HL-60 (cell line): Measurements from ENCODE around the gene MYO10.

Source experiments
- DNase-seq, 2 experiments: peaks; one replicate each; pipeline ENCODE4 v3.0.0-alpha.2; 2010 to 2020; ENCODE audit warnings: low read depth in 1 of 2, low spot score in 1 of 2
- H3K27ac ChIP-seq: fragments of 250-450 bp; sonication (Bioruptor Pico); replicated peaks from 2 replicates; pipeline ENCODE4 v1.5.1; 2020; ENCODE audit warnings: mild to moderate bottlenecking, moderate library complexity
- H3K27me3 ChIP-seq: fragments of 250-450 bp; sonication (Bioruptor Pico); 2 replicates; pipeline ENCODE4 v1.5.1; 2021; ENCODE audit warnings: mild to moderate bottlenecking, moderate library complexity; ENCODE audit not compliant: insufficient read depth, poor library complexity, severe bottlenecking
- H3K4me3 ChIP-seq: replicated peaks from 2 replicates; pipeline ENCODE4 v1.5.1; 2011; ENCODE audit warnings: mild to moderate bottlenecking, control low read depth, low read length; ENCODE audit not compliant: insufficient read depth
- GABPA ChIP-seq: IDR thresholded peaks from 2 replicates; pipeline ENCODE4 v1.6.1; 2012; ENCODE audit warnings: low read depth
- POLR2AphosphoS5 ChIP-seq: IDR thresholded peaks from 2 replicates; pipeline ENCODE4 v1.6.1; 2012; ENCODE audit warnings: low read depth
- SPI1 ChIP-seq: IDR thresholded peaks from 2 replicates; pipeline ENCODE4 v1.6.1; 2012; ENCODE audit warnings: low read depth, mild to moderate bottlenecking, borderline replicate concordance
- TF ChIP-seq, protein P1 (sequence below): IDR thresholded peaks from 2 replicates; pipeline ENCODE4 v1.6.1; 2012; ENCODE audit warnings: low read depth; ENCODE audit not compliant: insufficient replicate concordance
- TF ChIP-seq, protein P2 (sequence below): IDR thresholded peaks from one replicate; pipeline ENCODE4 v1.5.1; 2011; ENCODE audit warnings: low read length, control low read depth, inconsistent platforms; ENCODE audit not compliant: insufficient read depth

The MYO10 gene

DNA sequence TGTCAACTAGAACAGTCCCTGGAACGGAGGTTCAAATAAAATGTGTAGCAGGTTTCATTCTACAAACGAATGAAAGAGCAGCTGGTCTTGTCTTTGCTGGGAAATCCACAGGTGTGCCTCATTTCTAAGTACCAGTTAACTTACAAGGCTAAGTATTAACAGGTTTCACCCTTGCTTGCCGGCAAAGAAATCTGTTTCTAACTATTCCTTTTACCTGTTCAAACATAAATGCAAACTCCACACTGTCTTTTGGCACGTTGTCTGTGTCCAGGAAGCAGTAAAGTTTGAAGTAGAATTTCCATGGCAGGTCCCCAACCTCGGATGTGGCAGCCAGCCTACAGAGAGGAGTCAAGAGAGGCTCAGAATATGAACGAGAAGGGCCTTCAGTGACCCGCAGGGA is 264.9 kb downstream of the MYO10 start:
- TF ChIP-seq POLR2AphosphoS5 (no peak), SPI1 (no peak), GABPA (no peak)
- TF ChIP-seq, protein P1, sequence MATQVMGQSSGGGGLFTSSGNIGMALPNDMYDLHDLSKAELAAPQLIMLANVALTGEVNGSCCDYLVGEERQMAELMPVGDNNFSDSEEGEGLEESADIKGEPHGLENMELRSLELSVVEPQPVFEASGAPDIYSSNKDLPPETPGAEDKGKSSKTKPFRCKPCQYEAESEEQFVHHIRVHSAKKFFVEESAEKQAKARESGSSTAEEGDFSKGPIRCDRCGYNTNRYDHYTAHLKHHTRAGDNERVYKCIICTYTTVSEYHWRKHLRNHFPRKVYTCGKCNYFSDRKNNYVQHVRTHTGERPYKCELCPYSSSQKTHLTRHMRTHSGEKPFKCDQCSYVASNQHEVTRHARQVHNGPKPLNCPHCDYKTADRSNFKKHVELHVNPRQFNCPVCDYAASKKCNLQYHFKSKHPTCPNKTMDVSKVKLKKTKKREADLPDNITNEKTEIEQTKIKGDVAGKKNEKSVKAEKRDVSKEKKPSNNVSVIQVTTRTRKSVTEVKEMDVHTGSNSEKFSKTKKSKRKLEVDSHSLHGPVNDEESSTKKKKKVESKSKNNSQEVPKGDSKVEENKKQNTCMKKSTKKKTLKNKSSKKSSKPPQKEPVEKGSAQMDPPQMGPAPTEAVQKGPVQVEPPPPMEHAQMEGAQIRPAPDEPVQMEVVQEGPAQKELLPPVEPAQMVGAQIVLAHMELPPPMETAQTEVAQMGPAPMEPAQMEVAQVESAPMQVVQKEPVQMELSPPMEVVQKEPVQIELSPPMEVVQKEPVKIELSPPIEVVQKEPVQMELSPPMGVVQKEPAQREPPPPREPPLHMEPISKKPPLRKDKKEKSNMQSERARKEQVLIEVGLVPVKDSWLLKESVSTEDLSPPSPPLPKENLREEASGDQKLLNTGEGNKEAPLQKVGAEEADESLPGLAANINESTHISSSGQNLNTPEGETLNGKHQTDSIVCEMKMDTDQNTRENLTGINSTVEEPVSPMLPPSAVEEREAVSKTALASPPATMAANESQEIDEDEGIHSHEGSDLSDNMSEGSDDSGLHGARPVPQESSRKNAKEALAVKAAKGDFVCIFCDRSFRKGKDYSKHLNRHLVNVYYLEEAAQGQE = no peak
- TF ChIP-seq, protein P2, sequence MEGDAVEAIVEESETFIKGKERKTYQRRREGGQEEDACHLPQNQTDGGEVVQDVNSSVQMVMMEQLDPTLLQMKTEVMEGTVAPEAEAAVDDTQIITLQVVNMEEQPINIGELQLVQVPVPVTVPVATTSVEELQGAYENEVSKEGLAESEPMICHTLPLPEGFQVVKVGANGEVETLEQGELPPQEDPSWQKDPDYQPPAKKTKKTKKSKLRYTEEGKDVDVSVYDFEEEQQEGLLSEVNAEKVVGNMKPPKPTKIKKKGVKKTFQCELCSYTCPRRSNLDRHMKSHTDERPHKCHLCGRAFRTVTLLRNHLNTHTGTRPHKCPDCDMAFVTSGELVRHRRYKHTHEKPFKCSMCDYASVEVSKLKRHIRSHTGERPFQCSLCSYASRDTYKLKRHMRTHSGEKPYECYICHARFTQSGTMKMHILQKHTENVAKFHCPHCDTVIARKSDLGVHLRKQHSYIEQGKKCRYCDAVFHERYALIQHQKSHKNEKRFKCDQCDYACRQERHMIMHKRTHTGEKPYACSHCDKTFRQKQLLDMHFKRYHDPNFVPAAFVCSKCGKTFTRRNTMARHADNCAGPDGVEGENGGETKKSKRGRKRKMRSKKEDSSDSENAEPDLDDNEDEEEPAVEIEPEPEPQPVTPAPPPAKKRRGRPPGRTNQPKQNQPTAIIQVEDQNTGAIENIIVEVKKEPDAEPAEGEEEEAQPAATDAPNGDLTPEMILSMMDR = no peak
- no peaks in the 10 kb centered on the region for H3K27me3 ChIP-seq
- no peak overlapping the region for H3K4me3 ChIP-seq
- no peak for DNase-seq
- H3K27ac ChIP-seq = no peak overlapping the region

DNA sequence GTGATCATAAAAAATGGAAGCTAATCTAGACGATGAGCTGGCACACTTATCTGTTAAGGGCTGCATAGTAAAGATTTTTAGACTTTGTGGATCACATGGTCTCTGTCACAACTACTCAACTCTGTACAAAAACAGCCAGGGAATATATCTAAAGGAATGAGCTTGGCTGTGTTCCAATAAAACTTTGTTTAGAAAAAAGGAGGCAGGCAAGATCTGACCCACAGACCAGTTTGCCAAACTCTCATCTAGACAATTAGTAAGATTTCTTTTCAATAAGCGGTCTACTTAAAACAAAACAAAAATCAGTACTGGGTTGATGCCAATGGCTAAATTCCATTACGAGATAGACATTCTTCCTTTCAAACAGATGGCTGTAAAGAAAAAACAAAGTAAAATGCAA is 266.3 kb downstream of the MYO10 start:
- no peak for TF ChIP-seq POLR2AphosphoS5
- TF ChIP-seq SPI1 = no peak
- no peak for TF ChIP-seq GABPA
- TF ChIP-seq, protein P2 = no peak
- TF ChIP-seq, protein P1 = no peak
- Histone ChIP-seq H3K27me3 (no peaks in the 10 kb centered on the region), H3K4me3 (no peak overlapping the region), H3K27ac (no peak overlapping the region)
- DNase-seq = no peak

DNA sequence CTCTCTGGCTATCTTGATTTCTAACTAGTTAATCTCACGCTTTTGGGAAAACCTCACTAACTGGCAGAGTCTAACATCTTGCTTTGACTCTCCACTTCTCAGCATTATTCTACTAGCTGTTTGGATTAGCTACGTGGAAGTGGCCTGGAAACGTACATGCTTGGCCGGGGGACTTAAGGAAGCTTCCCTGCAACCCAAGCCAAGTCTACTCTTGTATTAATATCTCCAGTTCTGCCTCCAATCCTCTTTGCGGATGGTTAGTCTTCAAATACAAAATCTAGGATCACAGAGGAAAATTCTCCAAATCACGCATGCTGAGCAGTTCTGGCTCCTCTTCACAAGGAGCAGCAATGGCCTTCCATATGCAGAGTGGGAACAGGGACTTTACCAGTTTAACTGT is 267.5 kb downstream of the MYO10 start:
- Histone ChIP-seq H3K27me3 (no peaks in the 10 kb centered on the region), H3K4me3 (no peak overlapping the region), H3K27ac (no peak overlapping the region)
- TF ChIP-seq, protein P2 = no peak
- TF ChIP-seq, protein P1 = no peak
- no peak for TF ChIP-seq POLR2AphosphoS5
- TF ChIP-seq SPI1 = no peak
- TF ChIP-seq GABPA = no peak
- DNase-seq = no peak
